ENCODE measurements around the gene TAS2R20. TPM values are rescaled to one million over a fixed set of nuclear protein-coding genes. Genes with fewer than 3 reads are reported as not detected.
A peak's percentile ranks its signal among the peaks of the same experiment; 100 is the strongest.
"Not testable (repeated sequence)": the region's sequence is repeated elsewhere in the genome, so short reads cannot be mapped to it uniquely, and the experiment has no call there.

TAS2R20 gene
- 3.8 and 4.0 TPM in 2 replicates for total RNA-seq
- long read RNA-seq: 0 reads

GRCh38 chr12:10998204-10998603, at the start of gene TAS2R20:
TSS of gene TAS2R20 (minus strand) at chr12:10998304. CDS start at chr12:10997875, 429 bp downstream.
- H3K36me3 Mint-ChIP-seq (ENCODE audit: insufficient read depth): peaks cover 12% of the 10 kb centered on the region

DNA sequence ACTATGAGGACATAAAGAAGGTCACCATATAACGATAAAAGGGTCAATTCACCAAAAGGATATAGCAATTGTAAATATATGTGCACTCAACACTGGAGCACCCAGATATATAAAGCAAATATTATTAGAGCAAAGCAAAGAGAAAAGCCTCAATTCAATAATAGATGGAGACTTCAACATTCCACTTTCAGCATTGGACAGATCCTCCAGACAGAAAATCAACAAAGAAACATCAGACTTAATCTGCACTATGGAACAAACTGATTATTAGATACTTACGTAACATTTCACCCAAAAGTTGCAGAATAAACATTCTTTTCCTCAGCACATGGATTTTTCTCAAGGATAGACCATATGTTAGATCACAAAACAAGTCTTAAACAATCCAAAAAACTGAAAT, 43.3 kb upstream of the TAS2R20 start:
- DNase-seq (ENCODE audit: low spot score, unreplicated experiment); H3K4me3 Mint-ChIP-seq (ENCODE audit: low read depth); H3K27ac Mint-ChIP-seq; H3K27me3 Mint-ChIP-seq: not testable (repeated sequence)
- H3K4me1 Mint-ChIP-seq (ENCODE audit: low read depth): peaks cover 15% of the 10 kb centered on the region
- peaks cover 60% of the 10 kb centered on the region for H3K36me3 Mint-ChIP-seq (ENCODE audit: insufficient read depth)
- H3K9me3 Mint-ChIP-seq (ENCODE audit: low read depth): peaks cover 33% of the 10 kb centered on the region

More at GRCh38 chr12:10998204-10998603, at the start of gene TAS2R20:
- Mint-ChIP-seq H3K9me3 (ENCODE audit: low read depth) (peaks cover 6% of the 10 kb centered on the region), H3K4me1 (ENCODE audit: low read depth) (no peaks in the 10 kb centered on the region), H3K4me3 (ENCODE audit: low read depth) (no peak within 1 kb of the TSS), H3K27ac (no peak within 1 kb of the TSS), H3K27me3 (no peaks in the 10 kb centered on the region)
- TF ChIP-seq, protein P1, sequence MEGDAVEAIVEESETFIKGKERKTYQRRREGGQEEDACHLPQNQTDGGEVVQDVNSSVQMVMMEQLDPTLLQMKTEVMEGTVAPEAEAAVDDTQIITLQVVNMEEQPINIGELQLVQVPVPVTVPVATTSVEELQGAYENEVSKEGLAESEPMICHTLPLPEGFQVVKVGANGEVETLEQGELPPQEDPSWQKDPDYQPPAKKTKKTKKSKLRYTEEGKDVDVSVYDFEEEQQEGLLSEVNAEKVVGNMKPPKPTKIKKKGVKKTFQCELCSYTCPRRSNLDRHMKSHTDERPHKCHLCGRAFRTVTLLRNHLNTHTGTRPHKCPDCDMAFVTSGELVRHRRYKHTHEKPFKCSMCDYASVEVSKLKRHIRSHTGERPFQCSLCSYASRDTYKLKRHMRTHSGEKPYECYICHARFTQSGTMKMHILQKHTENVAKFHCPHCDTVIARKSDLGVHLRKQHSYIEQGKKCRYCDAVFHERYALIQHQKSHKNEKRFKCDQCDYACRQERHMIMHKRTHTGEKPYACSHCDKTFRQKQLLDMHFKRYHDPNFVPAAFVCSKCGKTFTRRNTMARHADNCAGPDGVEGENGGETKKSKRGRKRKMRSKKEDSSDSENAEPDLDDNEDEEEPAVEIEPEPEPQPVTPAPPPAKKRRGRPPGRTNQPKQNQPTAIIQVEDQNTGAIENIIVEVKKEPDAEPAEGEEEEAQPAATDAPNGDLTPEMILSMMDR (IDR thresholded peaks at IDR 0.05; ENCODE audit: unreplicated experiment): no peak
- no peak for DNase-seq (ENCODE audit: low spot score, unreplicated experiment)

DNA sequence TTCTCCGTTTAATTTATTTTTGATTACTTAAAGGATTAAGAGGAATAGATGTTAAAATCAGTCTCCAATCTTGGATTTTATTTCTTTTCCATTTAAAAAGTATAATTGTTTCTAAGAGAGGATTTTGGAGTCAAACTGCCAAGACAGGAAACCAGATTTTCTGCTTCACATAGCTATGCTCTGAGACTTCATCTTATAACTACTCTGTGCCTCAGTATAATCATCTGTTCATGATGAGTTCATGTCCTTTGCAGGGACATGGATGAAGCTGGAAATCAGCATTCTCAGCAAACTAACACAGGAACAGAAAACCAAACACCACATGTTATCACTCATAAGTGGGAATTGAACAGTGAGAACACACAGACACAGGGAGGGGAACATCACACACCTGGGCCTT, 42.1 kb upstream of the TAS2R20 start:
- peaks cover 65% of the 10 kb centered on the region for H3K36me3 Mint-ChIP-seq (ENCODE audit: insufficient read depth)
- no peaks in the 10 kb centered on the region for H3K27me3 Mint-ChIP-seq
- no peak overlapping the region for H3K4me3 Mint-ChIP-seq (ENCODE audit: low read depth)
- H3K9me3 Mint-ChIP-seq (ENCODE audit: low read depth): peaks cover 35% of the 10 kb centered on the region
- DNase-seq (ENCODE audit: low spot score, unreplicated experiment): no peak
- H3K4me1 Mint-ChIP-seq (ENCODE audit: low read depth): peaks cover 15% of the 10 kb centered on the region
- no peak overlapping the region for H3K27ac Mint-ChIP-seq
- TF ChIP-seq, protein P1 (IDR thresholded peaks at IDR 0.05; ENCODE audit: unreplicated experiment): no peak

DNA sequence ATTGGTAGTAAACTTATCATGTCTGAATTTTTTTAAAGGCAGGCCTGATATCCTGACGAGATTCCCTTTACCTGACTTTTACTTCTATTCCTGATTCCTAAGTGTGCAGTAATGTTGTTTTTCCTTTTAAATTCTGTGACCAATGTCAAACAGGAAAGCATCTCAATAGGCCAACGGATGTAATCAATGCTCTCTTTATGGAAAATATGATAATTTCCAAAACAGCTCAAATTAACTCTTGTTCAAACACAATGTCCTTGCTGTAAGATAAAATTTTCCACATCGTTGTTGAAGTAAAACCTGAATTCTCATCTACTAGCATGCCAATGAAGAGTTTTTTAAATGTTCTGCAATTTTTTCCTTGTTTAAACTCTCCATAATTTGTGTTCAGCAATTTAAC, 41.1 kb upstream of the TAS2R20 start:
- peaks cover 58% of the 10 kb centered on the region for H3K36me3 Mint-ChIP-seq (ENCODE audit: insufficient read depth)
- H3K27me3 Mint-ChIP-seq: no peaks in the 10 kb centered on the region
- H3K27ac Mint-ChIP-seq: no peak overlapping the region
- H3K9me3 Mint-ChIP-seq (ENCODE audit: low read depth): peaks cover 30% of the 10 kb centered on the region
- TF ChIP-seq, protein P1 (IDR thresholded peaks at IDR 0.05; ENCODE audit: unreplicated experiment): no peak
- no peak for DNase-seq (ENCODE audit: low spot score, unreplicated experiment)
- no peak overlapping the region for H3K4me3 Mint-ChIP-seq (ENCODE audit: low read depth)
- peaks cover 15% of the 10 kb centered on the region for H3K4me1 Mint-ChIP-seq (ENCODE audit: low read depth)

DNA sequence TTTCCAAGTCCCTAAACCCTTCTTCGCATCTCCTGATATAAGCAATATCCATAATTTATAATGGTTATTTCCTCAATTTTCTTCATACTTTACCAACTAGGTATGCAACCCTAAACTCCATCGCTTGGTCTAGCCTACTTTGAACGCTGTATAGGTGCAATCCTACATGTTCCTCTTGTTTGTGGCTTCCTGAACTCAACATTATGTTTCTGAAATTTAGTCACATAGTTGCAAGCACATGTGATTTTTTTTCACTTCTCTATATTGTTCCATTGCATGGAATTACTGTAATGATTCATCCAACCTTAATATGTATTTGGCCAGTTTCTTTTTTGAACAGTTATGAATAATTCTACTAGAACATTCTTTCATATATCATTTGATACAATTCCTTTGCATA, 35.9 kb upstream of the TAS2R20 start:
- not testable (repeated sequence) for H3K4me3 Mint-ChIP-seq (ENCODE audit: low read depth); DNase-seq (ENCODE audit: low spot score, unreplicated experiment); H3K27me3 Mint-ChIP-seq; H3K27ac Mint-ChIP-seq; H3K4me1 Mint-ChIP-seq (ENCODE audit: low read depth)
- H3K9me3 Mint-ChIP-seq (ENCODE audit: low read depth): peaks cover 18% of the 10 kb centered on the region
- peaks cover 37% of the 10 kb centered on the region for H3K36me3 Mint-ChIP-seq (ENCODE audit: insufficient read depth)

DNA sequence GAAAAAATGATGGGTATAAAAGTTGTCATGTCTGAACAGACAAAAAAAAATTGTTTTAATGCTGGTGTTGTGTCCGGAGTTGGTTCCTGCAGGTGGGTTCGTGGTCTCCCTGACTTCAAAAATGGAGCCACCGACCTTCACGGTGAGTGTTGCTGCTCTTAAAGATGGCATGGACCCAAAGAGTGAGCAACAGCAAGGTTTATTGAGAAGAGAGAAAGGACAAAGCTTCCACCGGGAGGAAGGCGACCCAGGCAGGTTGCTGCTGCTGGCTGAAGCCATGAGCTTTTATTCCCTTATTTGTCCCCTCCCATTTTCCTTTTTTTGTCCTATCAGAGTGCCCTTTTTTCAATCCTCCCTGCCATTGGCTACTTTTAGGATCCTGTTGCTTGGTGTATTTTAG, 33.2 kb upstream of the TAS2R20 start, which contains the start of gene TAS2R31:
TSS of gene TAS2R31 (minus strand) at position 101 of the 400 bp plus-strand sequence. CDS start at position 29, 72 bp downstream.
- Mint-ChIP-seq H3K27me3 (no peaks in the 10 kb centered on the region), H3K4me1 (ENCODE audit: low read depth) (no peaks in the 10 kb centered on the region), H3K9me3 (ENCODE audit: low read depth) (peaks cover 14% of the 10 kb centered on the region), H3K36me3 (ENCODE audit: insufficient read depth) (peaks cover 38% of the 10 kb centered on the region), H3K4me3 (ENCODE audit: low read depth) (no peak within 1 kb of the TSS), H3K27ac (peak within 1 kb of the TSS; percentile 65)
- no peak for DNase-seq (ENCODE audit: low spot score, unreplicated experiment)
- TF ChIP-seq, protein P1 (IDR thresholded peaks at IDR 0.05; ENCODE audit: unreplicated experiment): no peak
